ENCODE data around the gene TRAPPC1.

GRCh38 chr17:7935859-7936258 is 4.1 kb upstream of the TRAPPC1 start:
- TF ChIP-seq EZH2 (IDR thresholded peaks at IDR 0.05; ENCODE audit: borderline replicate concordance, low read depth, low read length, severe bottlenecking) = no peak
- TF ChIP-seq POLR2A (IDR thresholded peaks at IDR 0.05; ENCODE audit: low read depth, low read length) = no peak
- TF ChIP-seq, protein P1, sequence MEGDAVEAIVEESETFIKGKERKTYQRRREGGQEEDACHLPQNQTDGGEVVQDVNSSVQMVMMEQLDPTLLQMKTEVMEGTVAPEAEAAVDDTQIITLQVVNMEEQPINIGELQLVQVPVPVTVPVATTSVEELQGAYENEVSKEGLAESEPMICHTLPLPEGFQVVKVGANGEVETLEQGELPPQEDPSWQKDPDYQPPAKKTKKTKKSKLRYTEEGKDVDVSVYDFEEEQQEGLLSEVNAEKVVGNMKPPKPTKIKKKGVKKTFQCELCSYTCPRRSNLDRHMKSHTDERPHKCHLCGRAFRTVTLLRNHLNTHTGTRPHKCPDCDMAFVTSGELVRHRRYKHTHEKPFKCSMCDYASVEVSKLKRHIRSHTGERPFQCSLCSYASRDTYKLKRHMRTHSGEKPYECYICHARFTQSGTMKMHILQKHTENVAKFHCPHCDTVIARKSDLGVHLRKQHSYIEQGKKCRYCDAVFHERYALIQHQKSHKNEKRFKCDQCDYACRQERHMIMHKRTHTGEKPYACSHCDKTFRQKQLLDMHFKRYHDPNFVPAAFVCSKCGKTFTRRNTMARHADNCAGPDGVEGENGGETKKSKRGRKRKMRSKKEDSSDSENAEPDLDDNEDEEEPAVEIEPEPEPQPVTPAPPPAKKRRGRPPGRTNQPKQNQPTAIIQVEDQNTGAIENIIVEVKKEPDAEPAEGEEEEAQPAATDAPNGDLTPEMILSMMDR (IDR thresholded peaks at IDR 0.05; ENCODE audit: extremely low read depth in 1 of 2, insufficient read depth in 1 of 2, low read depth in 1 of 2, low read length in 2 of 2) = no peak
- TF ChIP-seq, protein P2, sequence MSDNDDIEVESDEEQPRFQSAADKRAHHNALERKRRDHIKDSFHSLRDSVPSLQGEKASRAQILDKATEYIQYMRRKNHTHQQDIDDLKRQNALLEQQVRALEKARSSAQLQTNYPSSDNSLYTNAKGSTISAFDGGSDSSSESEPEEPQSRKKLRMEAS (IDR thresholded peaks at IDR 0.05; ENCODE audit: insufficient read depth, insufficient read length) = no peak
- no peak for TF ChIP-seq POLR2AphosphoS5 (IDR thresholded peaks at IDR 0.05; ENCODE audit: insufficient read depth, low read depth, low read length)

All from endothelial cell of umbilical vein (primary cell).